ENCODE data around the gene UBE2N. TPM values are rescaled to one million over a fixed set of nuclear protein-coding genes. Genes with fewer than 3 reads are reported as not detected.
"Not testable (repeated sequence)": the region's sequence is repeated elsewhere in the genome, so short reads cannot be mapped to it uniquely, and the experiment has no call there.

Gene UBE2N
- total RNA-seq, 1 donor from 2014 or later = 115 TPM

- H3K4me3 Mint-ChIP-seq (ENCODE audit: unreplicated experiment) = peak overlapping the region; percentile 95
- H3K27ac Mint-ChIP-seq (ENCODE audit: unreplicated experiment) = peak overlapping the region; percentile 91
- H3K27me3 Mint-ChIP-seq (ENCODE audit: unreplicated experiment) = peaks cover 7% of the 10 kb centered on the region
- no peaks in the 10 kb centered on the region for H3K36me3 Mint-ChIP-seq (ENCODE audit: unreplicated experiment)
- no peak for DNase-seq
- peaks cover 17% of the 10 kb centered on the region for H3K4me1 Mint-ChIP-seq (ENCODE audit: low read depth, unreplicated experiment)
- no peak for TF ChIP-seq CTCF (IDR thresholded peaks at IDR 0.05; ENCODE audit: partially characterized antibody, unreplicated experiment)
- H3K9me3 Mint-ChIP-seq (ENCODE audit: unreplicated experiment) = peaks cover 10% of the 10 kb centered on the region
These were observed 1.5 kb downstream of the UBE2N start for GRCh38 chr12:93440043-93440835.

- Mint-ChIP-seq H3K4me1 (ENCODE audit: low read depth, unreplicated experiment) (peaks cover 17% of the 10 kb centered on the region), H3K9me3 (ENCODE audit: unreplicated experiment) (peaks cover 10% of the 10 kb centered on the region), H3K27ac (ENCODE audit: unreplicated experiment) (no peak overlapping the region), H3K36me3 (ENCODE audit: unreplicated experiment) (no peaks in the 10 kb centered on the region), H3K27me3 (ENCODE audit: unreplicated experiment) (peaks cover 7% of the 10 kb centered on the region), H3K4me3 (ENCODE audit: unreplicated experiment) (no peak overlapping the region)
- no peak for TF ChIP-seq CTCF (IDR thresholded peaks at IDR 0.05; ENCODE audit: partially characterized antibody, unreplicated experiment)
- DNase-seq = no peak
These were observed 3.3 kb downstream of the UBE2N start for GRCh38 chr12:93438266-93439050.

- H3K27ac Mint-ChIP-seq (ENCODE audit: unreplicated experiment) = no peak overlapping the region
These were observed 7.4 kb downstream of the UBE2N start for GRCh38 chr12:93434256-93434865.

GRCh38 chr12:93432031-93432430, 9.7 kb downstream of the UBE2N start:
- not testable (repeated sequence) for DNase-seq; H3K4me3 Mint-ChIP-seq (ENCODE audit: unreplicated experiment); H3K27me3 Mint-ChIP-seq (ENCODE audit: unreplicated experiment); H3K4me1 Mint-ChIP-seq (ENCODE audit: low read depth, unreplicated experiment); H3K36me3 Mint-ChIP-seq (ENCODE audit: unreplicated experiment); H3K9me3 Mint-ChIP-seq (ENCODE audit: unreplicated experiment); H3K27ac Mint-ChIP-seq (ENCODE audit: unreplicated experiment)

More at GRCh38 chr12:93434256-93434865, 7.4 kb downstream of the UBE2N start:
- peaks cover 2% of the 10 kb centered on the region for H3K27me3 Mint-ChIP-seq (ENCODE audit: unreplicated experiment)
- H3K9me3 Mint-ChIP-seq (ENCODE audit: unreplicated experiment) = no peaks in the 10 kb centered on the region
- DNase-seq = no peak
- no peak for TF ChIP-seq CTCF (IDR thresholded peaks at IDR 0.05; ENCODE audit: partially characterized antibody, unreplicated experiment)
- H3K4me3 Mint-ChIP-seq (ENCODE audit: unreplicated experiment) = no peak overlapping the region
- no peaks in the 10 kb centered on the region for H3K36me3 Mint-ChIP-seq (ENCODE audit: unreplicated experiment)
- peaks cover 5% of the 10 kb centered on the region for H3K4me1 Mint-ChIP-seq (ENCODE audit: low read depth, unreplicated experiment)

- H3K4me1 Mint-ChIP-seq (ENCODE audit: low read depth, unreplicated experiment) = peaks cover 9% of the 10 kb centered on the region
These were observed 11.5 kb downstream of the UBE2N start for GRCh38 chr12:93430280-93430679.

More at GRCh38 chr12:93430280-93430679, 11.5 kb downstream of the UBE2N start:
- no peak for TF ChIP-seq CTCF (IDR thresholded peaks at IDR 0.05; ENCODE audit: partially characterized antibody, unreplicated experiment)
- Mint-ChIP-seq H3K9me3 (ENCODE audit: unreplicated experiment) (no peaks in the 10 kb centered on the region), H3K4me3 (ENCODE audit: unreplicated experiment) (no peak overlapping the region), H3K36me3 (ENCODE audit: unreplicated experiment) (no peaks in the 10 kb centered on the region), H3K27ac (ENCODE audit: unreplicated experiment) (no peak overlapping the region), H3K27me3 (ENCODE audit: unreplicated experiment) (peaks cover 2% of the 10 kb centered on the region)
- DNase-seq = no peak
